Caco-2 (cell line): ENCODE data around the gene KCTD17. TPM values are rescaled to one million over a fixed set of nuclear protein-coding genes. Genes with fewer than 3 reads are reported as not detected.

Experiments
- BruUV-seq: library from RNA; stranded (reverse); fragments of 400-500 nt; replicated peaks from 2 replicates; lab custom pipeline; 2021; lab: Mats Ljungman, UMichigan
- CTCF ChIA-PET: fragments of 300-600 bp; sonication (Branson Sonifier 250); formaldehyde crosslinking; loops from one replicate; lab custom pipeline; 2022; ENCODE audit warnings: antibody characterized with exemption; lab: Charles Lee
- POLR2A ChIA-PET: fragments of 300-600 bp; sonication (Branson Sonifier 250); formaldehyde crosslinking; loops from one replicate; lab custom pipeline; 2022; ENCODE audit warnings: antibody characterized with exemption; lab: Charles Lee
- DNase-seq, 2 experiments: peaks; one replicate each; pipeline versions ENCODE4 v3.0.0 to v3.0.0-alpha.2; 2020 to 2022
- H3K27me3 ChIP-seq: replicated peaks from 2 replicates; pipeline ENCODE4 v1.6.0; 2011; ENCODE audit warnings: low read length; ENCODE audit not compliant: control insufficient read depth, insufficient read depth
- H3K36me3 ChIP-seq: 2 replicates; pipeline ENCODE4 v1.5.1; 2011; ENCODE audit warnings: low read length; ENCODE audit not compliant: control insufficient read depth, insufficient read depth
- H3K4me1 ChIP-seq: fragments of 250-450 bp; sonication (Bioruptor Pico); 2 replicates; pipeline ENCODE4 v1.5.1; 2020; ENCODE audit warnings: mild to moderate bottlenecking
- H3K4me3 ChIP-seq: 2 replicates; pipeline ENCODE4 v1.5.1; 2011; ENCODE audit warnings: low read depth, mild to moderate bottlenecking, control low read depth, low read length
- H3K9me3 ChIP-seq: fragments of 250-450 bp; sonication (Bioruptor Pico); 2 replicates; pipeline ENCODE4 v1.5.1; 2020; ENCODE audit warnings: mild to moderate bottlenecking, moderate library complexity
- H3K27ac Mint-ChIP-seq: one replicate; pipeline ENCODE4 v1.8.0; 2022; ENCODE audit warnings: mixed read lengths; ENCODE audit not compliant: unreplicated experiment
- H3K27me3 Mint-ChIP-seq: one replicate; pipeline ENCODE4 v1.8.0; 2022; ENCODE audit warnings: mixed read lengths; ENCODE audit not compliant: insufficient read depth, unreplicated experiment
- H3K36me3 Mint-ChIP-seq: one replicate; pipeline ENCODE4 v1.8.0; 2022; ENCODE audit warnings: mild to moderate bottlenecking, mixed read lengths; ENCODE audit not compliant: insufficient read depth, unreplicated experiment
- H3K4me1 Mint-ChIP-seq: one replicate; pipeline ENCODE4 v1.8.0; 2022; ENCODE audit warnings: low read depth, mixed read lengths; ENCODE audit not compliant: unreplicated experiment
- H3K4me3 Mint-ChIP-seq: one replicate; pipeline ENCODE4 v1.8.0; 2022; ENCODE audit warnings: mild to moderate bottlenecking, moderate library complexity, mixed read lengths; ENCODE audit not compliant: unreplicated experiment
- H3K9me3 Mint-ChIP-seq: one replicate; pipeline ENCODE4 v1.8.0; 2022; ENCODE audit warnings: mixed read lengths; ENCODE audit not compliant: unreplicated experiment
- intact Hi-C: fragments of 100-400 bp; cut with micrococcal nuclease; formaldehyde crosslinking; loops from one replicate; pipeline ENCODE4 v1.10.0; 2022; ENCODE audit not compliant: unreplicated experiment
- total RNA-seq: library from RNA; stranded (reverse); gene quantifications from 2 replicates; pipeline ENCODE4 v1.2.3, GENCODE V29; 2022
- TF ChIP-seq, protein P1 (sequence below), 2 experiments: fragments of 200-600 bp in 1 of 2; IDR thresholded peaks; 1 replicate in 1 of 2; 2 replicates in 1 of 2; pipeline versions ENCODE4 v1.5.1 to v1.8.0; 2011 to 2022; ENCODE audit warnings: antibody characterized with exemption in 1 of 2, control low read depth in 1 of 2, inconsistent platforms in 1 of 2, low read depth in 1 of 2, low read length in 1 of 2, mild to moderate bottlenecking in 1 of 2, moderate library complexity in 1 of 2; ENCODE audit not compliant: insufficient read depth in 1 of 2, severe bottlenecking in 1 of 2, unreplicated experiment in 1 of 2

The KCTD17 gene
- total RNA-seq, 1 experiment from 2014 or later, result 19.8 TPM

GRCh38 chr22:37054056-37054395 is 2.5 kb downstream of the KCTD17 start:
- H3K4me3 Mint-ChIP-seq, result no peak overlapping the region
- H3K27me3 Mint-ChIP-seq, result no peaks in the 10 kb centered on the region
- no peaks in the 10 kb centered on the region for H3K36me3 Mint-ChIP-seq
- peaks cover 3% of the 10 kb centered on the region; the same call in 1 of the 2 replicates for H3K4me1 ChIP-seq
- no peaks in the 10 kb centered on the region for H3K9me3 ChIP-seq
- no peaks in the 10 kb centered on the region for H3K36me3 ChIP-seq
- H3K9me3 Mint-ChIP-seq, result no peaks in the 10 kb centered on the region
- no peak overlapping the region for H3K27ac Mint-ChIP-seq
- H3K4me1 Mint-ChIP-seq, result no peaks in the 10 kb centered on the region
- no peak overlapping the region for H3K4me3 ChIP-seq
- BruUV-seq, result no TSS peak
- no peaks in the 10 kb centered on the region for H3K27me3 ChIP-seq
- POLR2A ChIA-PET, result no interaction called here
- intact Hi-C loops, result no loop called here
- TF ChIP-seq, protein P1, sequence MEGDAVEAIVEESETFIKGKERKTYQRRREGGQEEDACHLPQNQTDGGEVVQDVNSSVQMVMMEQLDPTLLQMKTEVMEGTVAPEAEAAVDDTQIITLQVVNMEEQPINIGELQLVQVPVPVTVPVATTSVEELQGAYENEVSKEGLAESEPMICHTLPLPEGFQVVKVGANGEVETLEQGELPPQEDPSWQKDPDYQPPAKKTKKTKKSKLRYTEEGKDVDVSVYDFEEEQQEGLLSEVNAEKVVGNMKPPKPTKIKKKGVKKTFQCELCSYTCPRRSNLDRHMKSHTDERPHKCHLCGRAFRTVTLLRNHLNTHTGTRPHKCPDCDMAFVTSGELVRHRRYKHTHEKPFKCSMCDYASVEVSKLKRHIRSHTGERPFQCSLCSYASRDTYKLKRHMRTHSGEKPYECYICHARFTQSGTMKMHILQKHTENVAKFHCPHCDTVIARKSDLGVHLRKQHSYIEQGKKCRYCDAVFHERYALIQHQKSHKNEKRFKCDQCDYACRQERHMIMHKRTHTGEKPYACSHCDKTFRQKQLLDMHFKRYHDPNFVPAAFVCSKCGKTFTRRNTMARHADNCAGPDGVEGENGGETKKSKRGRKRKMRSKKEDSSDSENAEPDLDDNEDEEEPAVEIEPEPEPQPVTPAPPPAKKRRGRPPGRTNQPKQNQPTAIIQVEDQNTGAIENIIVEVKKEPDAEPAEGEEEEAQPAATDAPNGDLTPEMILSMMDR (IDR thresholded peaks at IDR 0.05; ENCODE audit: insufficient read depth in 1 of 2, low read depth in 1 of 2, low read length in 1 of 2, severe bottlenecking in 1 of 2, unreplicated experiment in 1 of 2), result no peak
- CTCF ChIA-PET, result no interaction called here
- DNase-seq, result no peak

- no peaks in the 10 kb centered on the region for H3K4me1 Mint-ChIP-seq
- ChIA-PET POLR2A (no interaction called here), CTCF (no interaction called here)
- Histone ChIP-seq H3K4me1 (peaks cover 3% of the 10 kb centered on the region; the same call in 1 of the 2 replicates), H3K36me3 (no peaks in the 10 kb centered on the region), H3K9me3 (no peaks in the 10 kb centered on the region), H3K4me3 (no peak overlapping the region), H3K27me3 (no peaks in the 10 kb centered on the region)
- H3K27ac Mint-ChIP-seq, result no peak overlapping the region
- TF ChIP-seq, protein P1 (IDR thresholded peaks at IDR 0.05; ENCODE audit: insufficient read depth in 1 of 2, low read depth in 1 of 2, low read length in 1 of 2, severe bottlenecking in 1 of 2, unreplicated experiment in 1 of 2), result no peak
- intact Hi-C loops, result no loop called here
- H3K27me3 Mint-ChIP-seq, result no peaks in the 10 kb centered on the region
- DNase-seq, result no peak
- no peaks in the 10 kb centered on the region for H3K36me3 Mint-ChIP-seq
- H3K9me3 Mint-ChIP-seq, result no peaks in the 10 kb centered on the region
- no peak overlapping the region for H3K4me3 Mint-ChIP-seq
- BruUV-seq, result no TSS peak
Observed at GRCh38 chr22:37054600-37055365, 3.2 kb downstream of the KCTD17 start.

GRCh38 chr22:37056246-37056645 is 4.7 kb downstream of the KCTD17 start:
- DNase-seq, result no peak
- ChIA-PET POLR2A (no interaction called here), CTCF (no interaction called here)
- Histone ChIP-seq H3K36me3 (no peaks in the 10 kb centered on the region), H3K4me3 (no peak overlapping the region), H3K27me3 (no peaks in the 10 kb centered on the region), H3K4me1 (no peaks in the 10 kb centered on the region), H3K9me3 (no peaks in the 10 kb centered on the region)
- Mint-ChIP-seq H3K9me3 (no peaks in the 10 kb centered on the region), H3K4me3 (no peak overlapping the region), H3K36me3 (no peaks in the 10 kb centered on the region), H3K27me3 (no peaks in the 10 kb centered on the region), H3K4me1 (no peaks in the 10 kb centered on the region), H3K27ac (no peak overlapping the region)
- no TSS peak for BruUV-seq
- intact Hi-C loops, result no loop called here
- TF ChIP-seq, protein P1 (IDR thresholded peaks at IDR 0.05; ENCODE audit: insufficient read depth in 1 of 2, low read depth in 1 of 2, low read length in 1 of 2, severe bottlenecking in 1 of 2, unreplicated experiment in 1 of 2), result no peak
